Panc1 (cell line): Measurements from ENCODE around the gene SLC9A6. TPM values are rescaled to one million over a fixed set of nuclear protein-coding genes. Genes with fewer than 3 reads are reported as not detected.
A peak's percentile ranks its signal among the peaks of the same experiment; 100 is the strongest.

ENCODE experiments used
- ATAC-seq: fragments of 200-7000 bp; cut with Tn5 transposase; 2 replicates; pipeline ENCODE4 v1.9.1; 2020; ENCODE audit warnings: mild to moderate bottlenecking, moderate library complexity
- BruUV-seq: library from RNA; stranded (reverse); fragments of 400-500 nt; replicated peaks from 2 replicates; lab custom pipeline; 2021; lab: Mats Ljungman, UMichigan
- CTCF ChIA-PET: fragments of 300-600 bp; sonication (Branson Sonifier 250); formaldehyde crosslinking; loops from one replicate; lab custom pipeline; 2022; ENCODE audit warnings: antibody characterized with exemption; lab: Charles Lee
- POLR2A ChIA-PET: fragments of 300-600 bp; sonication (Branson Sonifier 250); formaldehyde crosslinking; loops from one replicate; lab custom pipeline; 2022; ENCODE audit warnings: antibody characterized with exemption; lab: Charles Lee
- DNase-seq: peaks from one replicate; pipeline ENCODE4 v3.0.0-alpha.2; 2010; ENCODE audit warnings: low read depth, low spot score
- H3K27ac ChIP-seq: 2 replicates; pipeline ENCODE4 v1.5.1; 2011; ENCODE audit warnings: mild to moderate bottlenecking, low read length, inconsistent platforms
- H3K27me3 ChIP-seq: fragments of 200-500 bp; sonication (Bioruptor generic); 2 replicates; pipeline ENCODE4 v1.6.0; 2014; ENCODE audit warnings: low read length, inconsistent platforms; ENCODE audit not compliant: control insufficient read depth, insufficient read depth
- H3K36me3 ChIP-seq: fragments of 200-500 bp; sonication (Bioruptor generic); 2 replicates; pipeline ENCODE4 v1.5.1; 2014; ENCODE audit warnings: inconsistent platforms, mild to moderate bottlenecking, low read length, moderate library complexity; ENCODE audit not compliant: control insufficient read depth, insufficient read depth
- H3K4me1 ChIP-seq: 2 replicates; pipeline ENCODE4 v1.5.1; 2011; ENCODE audit warnings: inconsistent platforms, mild to moderate bottlenecking, low read length, moderate library complexity; ENCODE audit not compliant: control insufficient read depth, insufficient read depth
- H3K4me3 ChIP-seq, 2 experiments: 2 replicates each; pipeline ENCODE4 v1.5.1; 2011 to 2012; ENCODE audit warnings: low read depth in 2 of 2, low read length in 2 of 2, mild to moderate bottlenecking in 2 of 2, inconsistent platforms in 1 of 2, moderate library complexity in 1 of 2
- H3K9me3 ChIP-seq: fragments of 200-500 bp; sonication (Bioruptor generic); 2 replicates; pipeline ENCODE4 v1.5.1; 2014; ENCODE audit warnings: low read depth, mild to moderate bottlenecking, inconsistent platforms, low read length, moderate library complexity; ENCODE audit not compliant: control insufficient read depth, insufficient read depth
- POLR2AphosphoS5 ChIP-seq: IDR thresholded peaks from 2 replicates; pipeline ENCODE4 v1.6.1; 2012; ENCODE audit warnings: mild to moderate bottlenecking, low read depth, low read length, moderate library complexity
- SIN3A ChIP-seq: IDR thresholded peaks from 2 replicates; pipeline ENCODE4 v1.6.1; 2012; ENCODE audit warnings: low read depth, mild to moderate bottlenecking, low read length, moderate library complexity, borderline replicate concordance; ENCODE audit not compliant: insufficient read depth
- TCF7L2 ChIP-seq: IDR thresholded peaks from 2 replicates; pipeline ENCODE4 v1.6.1; 2011; ENCODE audit warnings: mild to moderate bottlenecking, low read depth, low read length, inconsistent platforms
- in situ Hi-C: cut with HindIII; loops from 2 replicates; pipeline ENCODE4 v1.10.0; 2016; ENCODE audit warnings: low sequenced_read_pairs, low pct_unique_long_range_greater_than_20kb
- intact Hi-C: fragments of 100-400 bp; cut with micrococcal nuclease; formaldehyde crosslinking; loops from one replicate; pipeline ENCODE4 v1.10.0; 2022; ENCODE audit not compliant: unreplicated experiment
- total RNA-seq: library from RNA; stranded (reverse); gene quantifications from one replicate; pipeline ENCODE4 v1.2.1, GENCODE V29; 2021; ENCODE audit not compliant: unreplicated experiment
- TF ChIP-seq, protein P1 (sequence below), 2 experiments: IDR thresholded peaks; 2 replicates each; pipeline ENCODE4 v1.6.1; 2011 to 2012; ENCODE audit warnings: low read depth in 2 of 2, control low read depth in 1 of 2, low read length in 1 of 2, mild to moderate bottlenecking in 1 of 2, moderate library complexity in 1 of 2; ENCODE audit not compliant: insufficient read depth in 1 of 2
- TF ChIP-seq, protein P2 (sequence below): fragments of 450-650 bp; IDR thresholded peaks from 2 replicates; pipeline ENCODE4 v1.5.1; 2017; ENCODE audit warnings: mild to moderate bottlenecking

SLC9A6 gene
- total RNA-seq, 1 experiment from 2014 or later: 22.0 TPM

DNA sequence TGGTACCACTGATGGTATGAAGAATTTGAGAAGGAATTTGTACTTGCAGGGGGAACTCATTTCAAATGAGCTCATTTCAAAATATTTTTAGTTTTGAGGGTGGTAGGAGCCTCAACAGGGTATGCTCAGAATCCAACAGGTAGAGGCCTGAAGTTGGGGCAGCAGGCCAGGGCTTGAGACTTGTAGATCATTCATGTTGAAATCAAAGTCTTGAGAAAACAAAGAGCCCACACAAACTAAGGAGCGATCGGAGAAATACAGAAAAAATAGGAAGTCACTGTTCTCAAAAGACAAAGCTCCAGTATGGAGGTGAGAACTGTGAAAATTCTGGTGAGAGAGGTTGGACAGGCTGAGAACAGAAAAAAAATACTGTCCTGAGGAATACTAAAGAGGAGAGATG lies 979 bp upstream of the SLC9A6 start:
- Histone ChIP-seq H3K36me3 (no peaks in the 10 kb centered on the region), H3K4me3 (peak overlapping the region; percentile 79 to 88; a peak in 3 of 4 replicates), H3K4me1 (peaks cover 21% of the 10 kb centered on the region), H3K27ac (peak overlapping the region; percentile 84), H3K27me3 (no peaks in the 10 kb centered on the region), H3K9me3 (no peaks in the 10 kb centered on the region)
- no TSS peak for BruUV-seq
- POLR2A ChIA-PET: no interaction called here
- TF ChIP-seq TCF7L2 (no peak), POLR2AphosphoS5 (no peak), SIN3A (no peak)
- TF ChIP-seq, protein P1, sequence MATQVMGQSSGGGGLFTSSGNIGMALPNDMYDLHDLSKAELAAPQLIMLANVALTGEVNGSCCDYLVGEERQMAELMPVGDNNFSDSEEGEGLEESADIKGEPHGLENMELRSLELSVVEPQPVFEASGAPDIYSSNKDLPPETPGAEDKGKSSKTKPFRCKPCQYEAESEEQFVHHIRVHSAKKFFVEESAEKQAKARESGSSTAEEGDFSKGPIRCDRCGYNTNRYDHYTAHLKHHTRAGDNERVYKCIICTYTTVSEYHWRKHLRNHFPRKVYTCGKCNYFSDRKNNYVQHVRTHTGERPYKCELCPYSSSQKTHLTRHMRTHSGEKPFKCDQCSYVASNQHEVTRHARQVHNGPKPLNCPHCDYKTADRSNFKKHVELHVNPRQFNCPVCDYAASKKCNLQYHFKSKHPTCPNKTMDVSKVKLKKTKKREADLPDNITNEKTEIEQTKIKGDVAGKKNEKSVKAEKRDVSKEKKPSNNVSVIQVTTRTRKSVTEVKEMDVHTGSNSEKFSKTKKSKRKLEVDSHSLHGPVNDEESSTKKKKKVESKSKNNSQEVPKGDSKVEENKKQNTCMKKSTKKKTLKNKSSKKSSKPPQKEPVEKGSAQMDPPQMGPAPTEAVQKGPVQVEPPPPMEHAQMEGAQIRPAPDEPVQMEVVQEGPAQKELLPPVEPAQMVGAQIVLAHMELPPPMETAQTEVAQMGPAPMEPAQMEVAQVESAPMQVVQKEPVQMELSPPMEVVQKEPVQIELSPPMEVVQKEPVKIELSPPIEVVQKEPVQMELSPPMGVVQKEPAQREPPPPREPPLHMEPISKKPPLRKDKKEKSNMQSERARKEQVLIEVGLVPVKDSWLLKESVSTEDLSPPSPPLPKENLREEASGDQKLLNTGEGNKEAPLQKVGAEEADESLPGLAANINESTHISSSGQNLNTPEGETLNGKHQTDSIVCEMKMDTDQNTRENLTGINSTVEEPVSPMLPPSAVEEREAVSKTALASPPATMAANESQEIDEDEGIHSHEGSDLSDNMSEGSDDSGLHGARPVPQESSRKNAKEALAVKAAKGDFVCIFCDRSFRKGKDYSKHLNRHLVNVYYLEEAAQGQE (IDR thresholded peaks at IDR 0.05; ENCODE audit: insufficient read depth in 1 of 2, low read depth in 2 of 2, low read length in 1 of 2): no peak
- TF ChIP-seq, protein P2, sequence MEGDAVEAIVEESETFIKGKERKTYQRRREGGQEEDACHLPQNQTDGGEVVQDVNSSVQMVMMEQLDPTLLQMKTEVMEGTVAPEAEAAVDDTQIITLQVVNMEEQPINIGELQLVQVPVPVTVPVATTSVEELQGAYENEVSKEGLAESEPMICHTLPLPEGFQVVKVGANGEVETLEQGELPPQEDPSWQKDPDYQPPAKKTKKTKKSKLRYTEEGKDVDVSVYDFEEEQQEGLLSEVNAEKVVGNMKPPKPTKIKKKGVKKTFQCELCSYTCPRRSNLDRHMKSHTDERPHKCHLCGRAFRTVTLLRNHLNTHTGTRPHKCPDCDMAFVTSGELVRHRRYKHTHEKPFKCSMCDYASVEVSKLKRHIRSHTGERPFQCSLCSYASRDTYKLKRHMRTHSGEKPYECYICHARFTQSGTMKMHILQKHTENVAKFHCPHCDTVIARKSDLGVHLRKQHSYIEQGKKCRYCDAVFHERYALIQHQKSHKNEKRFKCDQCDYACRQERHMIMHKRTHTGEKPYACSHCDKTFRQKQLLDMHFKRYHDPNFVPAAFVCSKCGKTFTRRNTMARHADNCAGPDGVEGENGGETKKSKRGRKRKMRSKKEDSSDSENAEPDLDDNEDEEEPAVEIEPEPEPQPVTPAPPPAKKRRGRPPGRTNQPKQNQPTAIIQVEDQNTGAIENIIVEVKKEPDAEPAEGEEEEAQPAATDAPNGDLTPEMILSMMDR: no peak
- intact Hi-C loops: no loop called here
- in situ Hi-C loops: no loop called here
- DNase-seq (no peak), ATAC-seq (no peak)
- CTCF ChIA-PET: no interaction called here

DNA sequence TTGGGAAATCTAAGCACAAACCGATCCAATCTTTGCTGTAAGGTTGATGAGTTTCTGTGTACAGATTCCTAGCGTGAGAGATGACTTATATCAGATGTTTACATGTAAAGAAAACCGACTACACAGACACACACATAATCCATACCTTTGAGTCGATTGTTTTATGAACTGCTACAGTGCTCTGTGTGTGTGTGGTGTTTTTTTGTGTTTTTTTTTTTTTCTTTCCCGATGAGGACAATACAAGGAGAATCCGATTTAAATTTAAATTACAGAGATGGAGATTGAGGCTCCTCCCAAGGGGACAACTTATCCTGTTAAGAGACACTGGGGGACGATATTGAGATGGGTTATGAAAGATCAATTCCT lies 461 bp upstream of the SLC9A6 start:
- peak overlapping the region; percentile 79 to 88 for H3K4me3 ChIP-seq
- no peaks in the 10 kb centered on the region for H3K36me3 ChIP-seq
- DNase-seq: no peak
- CTCF ChIA-PET: interaction anchor here (0.6 kb wide), 1 partner anchor 43 kb away, joined by 9 read pairs; no protein-coding TSS in a partner anchor
- no peaks in the 10 kb centered on the region for H3K27me3 ChIP-seq
- peaks cover 21% of the 10 kb centered on the region for H3K4me1 ChIP-seq
- ATAC-seq: peak; percentile 10; the same call in 1 of the 2 replicates
- POLR2A ChIA-PET: interaction anchor here (0.8 kb wide), 1 partner anchor 11 kb away, joined by 4 read pairs; no protein-coding TSS in a partner anchor
- intact Hi-C loops: no loop called here
- no peaks in the 10 kb centered on the region for H3K9me3 ChIP-seq
- in situ Hi-C loops: no loop called here
- TF ChIP-seq, protein P1 (IDR thresholded peaks at IDR 0.05; ENCODE audit: insufficient read depth in 1 of 2, low read depth in 2 of 2, low read length in 1 of 2): no peak
- TF ChIP-seq POLR2AphosphoS5 (no peak), SIN3A (no peak), TCF7L2 (no peak)
- TF ChIP-seq, protein P2: no peak
- H3K27ac ChIP-seq: peak overlapping the region; percentile 84
- BruUV-seq: no TSS peak
